Chondrocyte (in vitro differentiated cells): ENCODE data around the gene CHMP4B. TPM values are rescaled to one million over a fixed set of nuclear protein-coding genes. Genes with fewer than 3 reads are reported as not detected.
"Not testable (repeated sequence)": the region's sequence is repeated elsewhere in the genome, so short reads cannot be mapped to it uniquely, and the experiment has no call there.

Source experiments
- DNase-seq: peaks from one replicate; pipeline ENCODE4 v3.0.0; 2021; ENCODE audit warnings: mixed read lengths, low spot score
- H3K27ac Mint-ChIP-seq: one replicate; pipeline ENCODE4 v1.8.0; 2021; ENCODE audit warnings: mild to moderate bottlenecking, moderate library complexity, mixed read lengths; ENCODE audit not compliant: unreplicated experiment
- H3K27me3 Mint-ChIP-seq: 2 replicates; pipeline ENCODE4 v1.8.0; 2021; ENCODE audit warnings: low read depth, mixed read lengths
- H3K36me3 Mint-ChIP-seq: 2 replicates; pipeline ENCODE4 v1.8.0; 2021; ENCODE audit warnings: low read depth, mixed read lengths
- H3K4me1 Mint-ChIP-seq: 2 replicates; pipeline ENCODE4 v1.8.0; 2021; ENCODE audit warnings: low read depth, mild to moderate bottlenecking, mixed read lengths
- H3K4me3 Mint-ChIP-seq: one replicate; pipeline ENCODE4 v1.8.0; 2021; ENCODE audit warnings: mild to moderate bottlenecking, moderate library complexity, mixed read lengths; ENCODE audit not compliant: unreplicated experiment
- H3K9me3 Mint-ChIP-seq: 2 replicates; pipeline ENCODE4 v1.8.0; 2021; ENCODE audit warnings: low read depth, mixed read lengths
- CTCF ChIP-seq: fragments of 200-600 bp; sonication (generic); IDR thresholded peaks from 2 replicates; pipeline ENCODE4 v1.5.0; 2021; ENCODE audit warnings: antibody characterized with exemption, mild to moderate bottlenecking, moderate library complexity
- total RNA-seq: library from RNA; stranded (reverse); gene quantifications from 3 replicates; pipeline ENCODE4 v1.2.1, GENCODE V29; 2021

The CHMP4B gene
- total RNA-seq, 1 donor from 2014 or later = 122 TPM

- Mint-ChIP-seq H3K36me3 (peaks cover 3% of the 10 kb centered on the region), H3K9me3 (no peaks in the 10 kb centered on the region), H3K27me3 (no peaks in the 10 kb centered on the region), H3K4me3 (no peak overlapping the region), H3K4me1 (peaks cover 31% of the 10 kb centered on the region), H3K27ac (no peak overlapping the region)
- DNase-seq = no peak
- TF ChIP-seq CTCF = peak; percentile 88
These were observed 19.1 kb upstream of the CHMP4B start for GRCh38 chr20:33791959-33792597.

- peaks cover 31% of the 10 kb centered on the region for H3K4me1 Mint-ChIP-seq
- H3K9me3 Mint-ChIP-seq, H3K36me3 Mint-ChIP-seq, H3K27me3 Mint-ChIP-seq, H3K27ac Mint-ChIP-seq, H3K4me3 Mint-ChIP-seq, DNase-seq: not testable (repeated sequence)
These were observed 18.6 kb upstream of the CHMP4B start for GRCh38 chr20:33792598-33792989.

- TF ChIP-seq CTCF = no peak
- Mint-ChIP-seq H3K4me3 (no peak overlapping the region), H3K36me3 (peaks cover 3% of the 10 kb centered on the region), H3K27me3 (no peaks in the 10 kb centered on the region), H3K4me1 (peaks cover 31% of the 10 kb centered on the region), H3K27ac (no peak overlapping the region), H3K9me3 (peaks cover 4% of the 10 kb centered on the region)
- no peak for DNase-seq
These were observed 17.9 kb upstream of the CHMP4B start for GRCh38 chr20:33793011-33793931.

- no peak overlapping the region for H3K4me3 Mint-ChIP-seq
- DNase-seq = no peak
- H3K4me1 Mint-ChIP-seq = peaks cover 8% of the 10 kb centered on the region
- H3K36me3 Mint-ChIP-seq = no peaks in the 10 kb centered on the region
- H3K9me3 Mint-ChIP-seq = peaks cover 4% of the 10 kb centered on the region
- no peak for TF ChIP-seq CTCF
- H3K27ac Mint-ChIP-seq = no peak overlapping the region
- H3K27me3 Mint-ChIP-seq = no peaks in the 10 kb centered on the region
These were observed 14.8 kb upstream of the CHMP4B start for GRCh38 chr20:33796263-33796906.

- no peak for TF ChIP-seq CTCF
- Mint-ChIP-seq H3K4me1 (peaks cover 8% of the 10 kb centered on the region), H3K36me3 (no peaks in the 10 kb centered on the region), H3K27me3 (no peaks in the 10 kb centered on the region), H3K27ac (no peak overlapping the region), H3K4me3 (no peak overlapping the region), H3K9me3 (peaks cover 7% of the 10 kb centered on the region)
- no peak for DNase-seq
These were observed 14.1 kb upstream of the CHMP4B start for GRCh38 chr20:33796907-33797544.
